ENCODE data around the gene HOXA6. TPM values are rescaled to one million over a fixed set of nuclear protein-coding genes. Genes with fewer than 3 reads are reported as not detected.

Gene HOXA6
- total and polyA plus RNA-seq, 10 of the 15 experiments (the other 5 are each of a cell fraction or from before 2014, with no cell fraction given): 0.08 TPM; not detected in 9

- 88% methylated on average over 18 of the region's 18 CpGs for WGBS (ENCODE audit: insufficient coverage, insufficient replicate concordance, low lambda C conversion rate, missing lambda C conversion rate)
- no peak overlapping the region for H3K9ac ChIP-seq (ENCODE audit: control insufficient read depth, insufficient read depth, low read length)
- intact Hi-C loops (cut with micrococcal nuclease; ENCODE audit: unreplicated experiment): no loop called here
These were observed 6.2 kb downstream of the HOXA6 start for GRCh38 chr7:27141137-27141922.

More at GRCh38 chr7:27141137-27141922, 6.2 kb downstream of the HOXA6 start:
- CTCF ChIA-PET: interaction anchor here (0.6 kb wide), 1 partner anchor 77 kb away, joined by 3 read pairs; no protein-coding TSS in a partner anchor
- no peaks in the 10 kb centered on the region; the same call in 2 of the 3 replicates for H3K9me3 ChIP-seq (replicated peaks; ENCODE audit: control insufficient read depth, insufficient read depth, low read length)
- no peaks in the 10 kb centered on the region for H4K20me1 ChIP-seq (ENCODE audit: control insufficient read depth, insufficient read depth)
- ATAC-seq: no peak
- SMC1A ChIA-PET (ENCODE audit: uncharacterized antibody, unreplicated experiment): interaction anchor here (0.6 to 1.7 kb wide), 3 partner anchors 9 to 243 kb away, joined by 3 to 8 read pairs (median 3); no protein-coding TSS in a partner anchor
- no peaks in the 10 kb centered on the region for H3K79me2 ChIP-seq (ENCODE audit: control insufficient read depth, insufficient read depth, low read length)
- no TSS peak for BruUV-seq (replicated peaks)
- H3K36me3 ChIP-seq (ENCODE audit: control insufficient read depth in 2 of 2, insufficient read depth in 2 of 2, low read length in 1 of 2): no peaks in the 10 kb centered on the region
- no peaks in the 10 kb centered on the region for H3K4me1 ChIP-seq (ENCODE audit: control insufficient read depth, insufficient read depth, low read length)
- H2AFZ ChIP-seq (ENCODE audit: control insufficient read depth, low read depth, low read length): no peak overlapping the region
- no peak for FAIRE-seq
- in situ Hi-C loops (cut with MboI): no loop called here
- TF ChIP-seq TBL1XR1 (IDR thresholded peaks at IDR 0.05; ENCODE audit: low read depth, low read length): no peak
- TF ChIP-seq HDAC2 (IDR thresholded peaks at IDR 0.05): no peak
- TF ChIP-seq SREBF2 (IDR thresholded peaks at IDR 0.05; ENCODE audit: low read length): no peak
- TF ChIP-seq BACH1 (IDR thresholded peaks at IDR 0.05; ENCODE audit: borderline replicate concordance): no peak
- no peak for TF ChIP-seq NRF1 (conservative IDR thresholded peaks at IDR 0.05; ENCODE audit: low read depth, low read length)
- no peak for TF ChIP-seq TCF7 (IDR thresholded peaks at IDR 0.05; ENCODE audit: borderline replicate concordance)
- no peak for TF ChIP-seq ZNF592 (IDR thresholded peaks at IDR 0.05)
- POLR2A ChIA-PET: interaction anchor here (0.6 kb wide), 2 partner anchors 32 to 475 kb away, joined by 4 to 5 read pairs; no protein-coding TSS in a partner anchor
- H3K27me3 ChIP-seq (replicated peaks in 1 of 2; ENCODE audit: control insufficient read depth in 2 of 2, insufficient read depth in 2 of 2, low read length in 1 of 2): peaks cover 0 to 3% of the 10 kb centered on the region in 2 experiments; a peak in 2 of 4 replicates
- H3K4me2 ChIP-seq (ENCODE audit: control insufficient read depth, insufficient read depth): no peak overlapping the region
- no peak for DNase-seq (ENCODE audit: low read depth, low spot score)
- no peak overlapping the region for H3K27ac ChIP-seq (ENCODE audit: control insufficient read depth, insufficient read depth)
- H3K4me3 ChIP-seq: no peak overlapping the region
- RAD21 ChIA-PET (ENCODE audit: unreplicated experiment): no interaction called here

Measured in GM12878 (cell line).